Measurements from ENCODE around the gene MTX2. TPM values are rescaled to one million over a fixed set of nuclear protein-coding genes. Genes with fewer than 3 reads are reported as not detected.

MTX2 gene
- total and polyA plus RNA-seq, 5 donors: 34.7 to 83.3 (median 47.6) TPM

DNA sequence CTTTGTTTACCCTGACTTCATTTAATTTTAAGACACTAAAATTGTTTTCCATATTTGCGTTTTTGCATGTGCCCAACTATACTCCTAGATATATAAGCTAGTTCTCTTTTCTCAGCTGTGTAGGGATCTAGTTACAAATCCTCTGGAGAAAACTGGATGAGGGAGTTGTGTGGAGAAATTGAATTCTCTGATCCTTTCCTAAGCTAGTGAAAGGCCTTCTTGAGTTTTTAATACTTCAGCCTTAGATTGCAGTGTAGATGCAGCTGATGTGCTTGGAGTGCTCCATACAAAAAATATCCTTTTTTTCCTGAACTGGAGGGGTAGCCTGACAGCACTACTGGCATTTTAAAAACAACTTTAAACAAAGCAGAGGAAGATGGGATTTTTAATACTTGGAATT is 8.6 kb upstream of the MTX2 start:
- no peaks in the 10 kb centered on the region for H3K9me3 ChIP-seq (ENCODE audit: control insufficient read depth, low read length)
- DNase-seq: no peak
- no peak for ATAC-seq
- no peak overlapping the region for H3K4me3 ChIP-seq (ENCODE audit: low read length)
- intact Hi-C loops (cut with DNase I): no loop called here
- H3K4me1 ChIP-seq (ENCODE audit: control insufficient read depth, insufficient read depth, low read length): no peaks in the 10 kb centered on the region
- WGBS: 96% methylated on average over 1 of the region's 1 CpG
- no peaks in the 10 kb centered on the region for H3K27me3 ChIP-seq (ENCODE audit: control insufficient read depth, insufficient read depth)
- H3K27ac ChIP-seq (ENCODE audit: low read length): no peak overlapping the region

DNA sequence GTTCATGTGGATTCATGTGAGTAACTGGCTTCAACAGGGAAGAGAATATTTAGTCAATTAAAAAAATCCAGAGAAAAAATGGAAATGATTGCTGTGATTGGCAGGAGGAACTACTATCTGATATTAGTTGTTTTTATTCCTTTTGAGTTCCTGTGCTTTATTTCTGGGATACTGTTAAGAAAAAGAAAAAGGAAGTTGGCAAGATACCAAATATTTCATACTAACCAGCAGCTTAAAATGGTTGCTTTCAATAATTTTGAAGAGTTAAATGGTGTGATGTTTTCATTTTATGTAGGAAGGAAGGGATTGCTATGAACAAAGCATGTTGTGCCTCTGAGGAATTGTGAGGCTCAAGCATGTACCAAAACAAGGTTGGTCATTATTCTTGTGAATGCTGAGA is 8.1 kb upstream of the MTX2 start:
- DNase-seq (no peak), ATAC-seq (no peak)
- Histone ChIP-seq H3K4me1 (ENCODE audit: control insufficient read depth, insufficient read depth, low read length) (no peaks in the 10 kb centered on the region), H3K27me3 (ENCODE audit: control insufficient read depth, insufficient read depth) (no peaks in the 10 kb centered on the region), H3K27ac (ENCODE audit: low read length) (no peak overlapping the region), H3K4me3 (ENCODE audit: low read length) (no peak overlapping the region), H3K9me3 (ENCODE audit: control insufficient read depth, low read length) (no peaks in the 10 kb centered on the region)
- intact Hi-C loops (cut with DNase I): no loop called here

- DNase-seq (no peak), ATAC-seq (no peak)
- Histone ChIP-seq H3K9me3 (ENCODE audit: control insufficient read depth, low read length) (no peaks in the 10 kb centered on the region), H3K4me1 (ENCODE audit: control insufficient read depth, insufficient read depth, low read length) (no peaks in the 10 kb centered on the region), H3K27me3 (ENCODE audit: control insufficient read depth, insufficient read depth) (no peaks in the 10 kb centered on the region), H3K4me3 (ENCODE audit: low read length) (peak overlapping the region; percentile 85), H3K27ac (ENCODE audit: low read length) (no peak overlapping the region)
- intact Hi-C loops (cut with DNase I): no loop called here
- WGBS: 20% methylated on average over 10 of the region's 10 CpGs
Observed at GRCh38 chr2:176268976-176269318, 295 bp upstream of the MTX2 start.

GRCh38 chr2:176270100-176270750 is 983 bp downstream of the MTX2 start:
- H3K4me3 ChIP-seq (ENCODE audit: low read length): peak overlapping the region; percentile 85
- WGBS: 55% methylated on average over 18 of the region's 18 CpGs
- H3K27me3 ChIP-seq (ENCODE audit: control insufficient read depth, insufficient read depth): no peaks in the 10 kb centered on the region
- intact Hi-C loops (cut with DNase I): no loop called here
- H3K9me3 ChIP-seq (ENCODE audit: control insufficient read depth, low read length): no peaks in the 10 kb centered on the region
- H3K27ac ChIP-seq (ENCODE audit: low read length): no peak overlapping the region
- ATAC-seq (peak in 1 of 2 donors; percentile 8), DNase-seq (no peak)
- H3K4me1 ChIP-seq (ENCODE audit: control insufficient read depth, insufficient read depth, low read length): no peaks in the 10 kb centered on the region

DNA sequence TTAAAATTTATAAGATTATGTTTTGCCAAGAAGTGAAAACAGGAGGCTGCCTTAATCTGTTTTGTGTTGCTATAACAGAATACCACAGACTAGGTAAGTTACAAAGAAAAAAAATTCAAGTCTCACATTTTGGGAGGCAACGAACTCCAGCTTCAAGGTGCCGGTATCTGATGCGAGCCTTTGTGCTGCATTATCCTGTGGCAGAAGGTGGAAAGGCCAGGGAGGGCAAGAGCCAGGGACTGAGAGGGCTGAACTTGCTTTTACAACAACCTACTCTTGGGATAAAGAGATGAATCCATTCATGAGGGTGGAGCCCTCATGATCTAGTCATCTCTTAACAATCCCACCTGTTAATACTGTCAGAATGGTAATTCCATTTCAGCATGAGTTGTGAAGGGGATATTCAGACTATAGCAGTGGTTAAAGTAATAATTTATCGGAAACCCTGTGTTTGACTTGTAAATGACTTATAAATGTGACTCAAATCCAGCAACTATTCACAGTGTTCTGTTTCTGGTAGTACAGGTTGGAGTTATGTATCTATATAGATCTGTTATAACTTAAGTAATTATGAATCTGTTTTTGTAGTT is 3.7 kb downstream of the MTX2 start:
- Histone ChIP-seq H3K4me3 (ENCODE audit: low read length) (no peak overlapping the region), H3K27ac (ENCODE audit: low read length) (no peak overlapping the region), H3K9me3 (ENCODE audit: control insufficient read depth, low read length) (no peaks in the 10 kb centered on the region), H3K27me3 (ENCODE audit: control insufficient read depth, insufficient read depth) (no peaks in the 10 kb centered on the region), H3K4me1 (ENCODE audit: control insufficient read depth, insufficient read depth, low read length) (peaks cover 2% of the 10 kb centered on the region)
- DNase-seq (no peak), ATAC-seq (no peak)
- intact Hi-C loops (cut with DNase I): no loop called here
- WGBS: 90% methylated on average over 4 of the region's 4 CpGs

- no peaks in the 10 kb centered on the region for H3K9me3 ChIP-seq (ENCODE audit: control insufficient read depth, low read length)
- no peak overlapping the region for H3K4me3 ChIP-seq (ENCODE audit: low read length)
- intact Hi-C loops (cut with DNase I): no loop called here
- H3K27ac ChIP-seq (ENCODE audit: low read length): no peak overlapping the region
- ATAC-seq (no peak), DNase-seq (no peak)
- no peaks in the 10 kb centered on the region for H3K27me3 ChIP-seq (ENCODE audit: control insufficient read depth, insufficient read depth)
- WGBS: 99% methylated on average over 1 of the region's 1 CpG
- H3K4me1 ChIP-seq (ENCODE audit: control insufficient read depth, insufficient read depth, low read length): peaks cover 2% of the 10 kb centered on the region
Observed at GRCh38 chr2:176278927-176279326, 9.7 kb downstream of the MTX2 start.

DNA sequence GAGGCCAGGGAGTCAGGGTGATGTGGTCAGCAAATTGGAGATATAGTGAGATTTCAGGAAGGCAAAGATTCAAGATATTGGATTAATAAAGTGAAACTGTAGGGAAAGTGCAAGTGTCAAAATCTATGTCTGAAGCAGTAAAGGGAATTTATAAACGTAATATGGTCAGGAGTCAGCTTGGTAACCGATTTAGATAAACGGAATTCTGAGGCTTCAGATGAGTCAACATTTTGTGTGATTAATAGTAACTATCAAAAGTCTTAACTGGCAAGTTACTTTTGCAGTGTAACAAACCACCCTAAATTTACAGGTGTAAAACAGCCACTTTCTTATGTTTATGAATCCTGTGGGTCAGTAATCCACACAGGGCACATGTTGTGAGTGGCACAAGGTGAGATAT is 10.9 kb downstream of the MTX2 start:
- H3K9me3 ChIP-seq (ENCODE audit: control insufficient read depth, low read length): no peaks in the 10 kb centered on the region
- H3K4me1 ChIP-seq (ENCODE audit: control insufficient read depth, insufficient read depth, low read length): peaks cover 2% of the 10 kb centered on the region
- H3K27me3 ChIP-seq (ENCODE audit: control insufficient read depth, insufficient read depth): no peaks in the 10 kb centered on the region
- ATAC-seq (no peak), DNase-seq (no peak)
- H3K27ac ChIP-seq (ENCODE audit: low read length): no peak overlapping the region
- WGBS: 95% methylated on average over 3 of the region's 3 CpGs
- no peak overlapping the region for H3K4me3 ChIP-seq (ENCODE audit: low read length)
- intact Hi-C loops (cut with DNase I): no loop called here

- Histone ChIP-seq H3K4me1 (ENCODE audit: control insufficient read depth, insufficient read depth, low read length) (no peaks in the 10 kb centered on the region), H3K9me3 (ENCODE audit: control insufficient read depth, low read length) (no peaks in the 10 kb centered on the region), H3K4me3 (ENCODE audit: low read length) (no peak overlapping the region), H3K27me3 (ENCODE audit: control insufficient read depth, insufficient read depth) (no peaks in the 10 kb centered on the region), H3K27ac (ENCODE audit: low read length) (no peak overlapping the region)
- ATAC-seq: no peak
- no peak for DNase-seq
- intact Hi-C loops (cut with DNase I): no loop called here
- whole genome bisulfite sequencing: 85% methylated on average over 3 of the region's 3 CpGs
Observed at GRCh38 chr2:176280867-176281658, 11.8 kb downstream of the MTX2 start.

DNA sequence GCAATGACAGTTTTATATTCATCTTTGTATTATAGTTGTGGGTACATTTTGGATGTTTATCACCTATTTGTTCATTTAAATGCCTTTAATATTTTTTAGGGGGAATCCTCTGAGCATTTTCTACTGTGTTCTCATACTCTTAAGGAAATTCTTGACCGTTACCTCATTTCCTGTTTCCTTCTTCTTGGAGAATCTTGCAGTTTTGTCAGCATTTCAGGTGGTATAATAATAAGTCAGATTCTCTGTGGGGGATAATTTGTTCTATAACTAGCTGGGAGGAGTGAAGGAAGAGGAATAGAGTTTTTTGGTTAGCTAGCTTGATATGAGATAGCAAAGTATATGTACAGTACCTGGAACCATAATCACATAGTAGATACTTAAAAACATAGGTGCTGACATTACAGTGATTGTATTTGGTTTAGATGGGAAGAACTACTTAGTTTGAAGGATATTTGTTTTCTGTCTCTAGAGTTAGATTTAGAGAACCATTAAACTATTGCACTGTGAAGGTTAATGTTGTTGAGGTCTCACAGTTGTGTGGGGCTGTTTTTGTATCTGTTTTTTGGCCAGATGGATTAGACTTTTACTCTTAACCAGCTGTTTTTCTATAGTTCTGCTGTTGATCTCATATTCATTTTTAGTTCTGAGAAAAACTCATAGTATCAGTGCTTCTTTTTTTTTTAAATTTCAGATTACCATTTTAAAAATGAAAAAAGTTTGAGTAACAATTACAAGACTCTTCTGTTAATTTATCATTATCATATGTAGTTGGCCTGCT is 14.2 kb downstream of the MTX2 start:
- no peak for DNase-seq
- H3K9me3 ChIP-seq (ENCODE audit: control insufficient read depth, low read length): no peaks in the 10 kb centered on the region
- H3K4me1 ChIP-seq (ENCODE audit: control insufficient read depth, insufficient read depth, low read length): no peaks in the 10 kb centered on the region
- H3K4me3 ChIP-seq (ENCODE audit: low read length): no peak overlapping the region
- intact Hi-C loops (cut with DNase I): no loop called here
- 68% methylated on average over 1 of the region's 1 CpG for WGBS
- ATAC-seq: no peak
- H3K27me3 ChIP-seq (ENCODE audit: control insufficient read depth, insufficient read depth): no peaks in the 10 kb centered on the region
- H3K27ac ChIP-seq (ENCODE audit: low read length): no peak overlapping the region

DNA sequence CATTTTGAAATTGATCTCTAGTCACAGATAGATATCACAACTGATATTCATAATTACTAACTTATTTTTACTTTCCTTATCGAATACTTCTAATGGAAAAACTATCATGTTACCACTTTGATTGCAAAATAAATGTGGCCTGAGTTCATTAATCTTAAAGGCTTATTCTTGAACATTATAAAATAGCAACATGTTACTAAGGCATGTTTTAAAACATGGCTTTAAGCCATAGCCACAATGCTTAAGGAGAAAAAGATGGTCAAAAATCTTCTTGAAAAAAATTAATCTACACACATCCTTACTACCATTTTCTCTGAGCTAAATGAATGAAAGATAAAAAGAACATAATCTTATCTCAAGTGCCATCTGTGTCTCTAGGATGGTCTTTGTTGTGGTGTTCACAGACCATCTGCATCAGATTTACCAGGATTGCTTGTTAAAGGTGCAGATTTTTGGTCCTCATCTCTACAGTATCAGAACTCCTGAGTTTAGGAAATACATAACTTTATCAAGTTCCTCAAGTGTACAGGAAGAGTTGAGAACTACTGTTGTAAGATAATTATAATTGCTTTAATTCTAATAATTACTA is 15.3 kb downstream of the MTX2 start:
- WGBS: 94% methylated on average over 1 of the region's 1 CpG
- ATAC-seq: no peak
- Histone ChIP-seq H3K4me1 (ENCODE audit: control insufficient read depth, insufficient read depth, low read length) (no peaks in the 10 kb centered on the region), H3K27ac (ENCODE audit: low read length) (no peak overlapping the region), H3K9me3 (ENCODE audit: control insufficient read depth, low read length) (no peaks in the 10 kb centered on the region), H3K4me3 (ENCODE audit: low read length) (no peak overlapping the region), H3K27me3 (ENCODE audit: control insufficient read depth, insufficient read depth) (no peaks in the 10 kb centered on the region)
- no peak for DNase-seq
- intact Hi-C loops (cut with DNase I): no loop called here

GRCh38 chr2:176285321-176285720 is 16.1 kb downstream of the MTX2 start:
- ATAC-seq: no peak
- Histone ChIP-seq H3K27me3 (ENCODE audit: control insufficient read depth, insufficient read depth) (no peaks in the 10 kb centered on the region), H3K9me3 (ENCODE audit: control insufficient read depth, low read length) (no peaks in the 10 kb centered on the region), H3K4me1 (ENCODE audit: control insufficient read depth, insufficient read depth, low read length) (no peaks in the 10 kb centered on the region), H3K27ac (ENCODE audit: low read length) (no peak overlapping the region), H3K4me3 (ENCODE audit: low read length) (no peak overlapping the region)
- intact Hi-C loops (cut with DNase I): no loop called here
- no peak for DNase-seq

All from right cardiac atrium (tissue), 5 donors.